Activated T-helper 2 cell treated with anti-CD3 and anti-CD28 coated beads, Interferon-gamma antibody, Interleukin-2, Interleukin-4, amounts not matched to agents 10 μg/mL and 5 μg/mL and 100 μg/mL, durations not matched to agents 14 hours and 24 hours and 36 hours (primary cell): ENCODE data around the gene PRKRIP1. TPM values are rescaled to one million over a fixed set of nuclear protein-coding genes. Genes with fewer than 3 reads are reported as not detected.
"Not testable (repeated sequence)": the region's sequence is repeated elsewhere in the genome, so short reads cannot be mapped to it uniquely, and the experiment has no call there.

Experiments used
- DNase-seq: peaks from one replicate; pipeline ENCODE4 v3.0.0; 2021; ENCODE audit warnings: low spot score
- H3K27ac Mint-ChIP-seq: one replicate; pipeline ENCODE4 v1.8.0; 2021; ENCODE audit warnings: mixed read lengths
- H3K27me3 Mint-ChIP-seq: one replicate; pipeline ENCODE4 v1.8.0; 2021; ENCODE audit warnings: low read depth, mixed read lengths
- H3K36me3 Mint-ChIP-seq: one replicate; pipeline ENCODE4 v1.8.0; 2021; ENCODE audit warnings: low read depth, mixed read lengths
- H3K4me1 Mint-ChIP-seq: one replicate; pipeline ENCODE4 v1.8.0; 2021; ENCODE audit warnings: low read depth, mixed read lengths
- H3K4me3 Mint-ChIP-seq: one replicate; pipeline ENCODE4 v1.8.0; 2021; ENCODE audit warnings: low read depth, mild to moderate bottlenecking, moderate library complexity, mixed read lengths
- H3K9me3 Mint-ChIP-seq: one replicate; pipeline ENCODE4 v1.8.0; 2021; ENCODE audit warnings: mixed read lengths
- intact Hi-C: fragments of 100-400 bp; cut with micrococcal nuclease; formaldehyde crosslinking; loops from one replicate; pipeline ENCODE4 v1.15.1; 2023
- total RNA-seq: library from RNA; stranded (reverse); gene quantifications from 2 replicates; pipeline ENCODE4 v1.2.3, GENCODE V29; 2022

Gene PRKRIP1
- 25.7 and 30.0 TPM in 2 replicates for total RNA-seq

GRCh38 chr7:102395873-102396709, at the start of gene PRKRIP1:
Gene PRKRIP1, plus strand, starts transcription at chr7:102396363. Its CDS starts 49 bp downstream, at chr7:102396412.
- peak; percentile 80 for DNase-seq
- peaks cover 40% of the 10 kb centered on the region for H3K36me3 Mint-ChIP-seq
- no peaks in the 10 kb centered on the region for H3K9me3 Mint-ChIP-seq
- peak within 1 kb of the TSS; percentile 82 for H3K27ac Mint-ChIP-seq
- H3K4me3 Mint-ChIP-seq, result peak within 1 kb of the TSS; percentile 92
- intact Hi-C loops, result loop anchor here (2.0 to 5.0 kb wide), 2 partner anchors 66 to 109 kb away; partner anchors contain the start of genes ALKBH4, LRWD1 and SH2B2
- peaks cover 14% of the 10 kb centered on the region for H3K4me1 Mint-ChIP-seq
- no peaks in the 10 kb centered on the region for H3K27me3 Mint-ChIP-seq

GRCh38 chr7:102346983-102347382, 49.2 kb upstream of the PRKRIP1 start:
- H3K27ac Mint-ChIP-seq, DNase-seq, H3K4me1 Mint-ChIP-seq, H3K4me3 Mint-ChIP-seq, H3K27me3 Mint-ChIP-seq, H3K9me3 Mint-ChIP-seq, intact Hi-C loops, H3K36me3 Mint-ChIP-seq: not testable (repeated sequence)

GRCh38 chr7:102356344-102356743, 39.8 kb upstream of the PRKRIP1 start, which contains the start of gene SPDYE6:
Gene SPDYE6, minus strand, starts transcription at chr7:102356444. Its CDS starts 421 bp downstream, at chr7:102356023.
- H3K36me3 Mint-ChIP-seq, H3K27ac Mint-ChIP-seq, intact Hi-C loops: not testable (repeated sequence)

GRCh38 chr7:102363549-102364393, 32.4 kb upstream of the PRKRIP1 start:
- intact Hi-C loops, H3K9me3 Mint-ChIP-seq, H3K4me1 Mint-ChIP-seq, H3K27me3 Mint-ChIP-seq: not testable (repeated sequence)
- Mint-ChIP-seq H3K27ac (peak overlapping the region; percentile 80), H3K4me3 (peak overlapping the region; percentile 96), H3K36me3 (peaks cover 25% of the 10 kb centered on the region)
- DNase-seq, result peak; percentile 93

More at GRCh38 chr7:102356344-102356743, 39.8 kb upstream of the PRKRIP1 start, which contains the start of gene SPDYE6:
- not testable (repeated sequence) for H3K4me1 Mint-ChIP-seq, H3K27me3 Mint-ChIP-seq, H3K4me3 Mint-ChIP-seq, H3K9me3 Mint-ChIP-seq, DNase-seq

GRCh38 chr7:102364394-102364886, 31.7 kb upstream of the PRKRIP1 start:
- H3K27me3 Mint-ChIP-seq, intact Hi-C loops, H3K4me1 Mint-ChIP-seq, H3K9me3 Mint-ChIP-seq: not testable (repeated sequence)
- H3K27ac Mint-ChIP-seq, result peak overlapping the region; percentile 77
- H3K4me3 Mint-ChIP-seq, result peak overlapping the region; percentile 96
- peaks cover 25% of the 10 kb centered on the region for H3K36me3 Mint-ChIP-seq
- peak; percentile 13 for DNase-seq

- H3K27me3 Mint-ChIP-seq, DNase-seq, H3K4me3 Mint-ChIP-seq, H3K27ac Mint-ChIP-seq, H3K9me3 Mint-ChIP-seq, H3K4me1 Mint-ChIP-seq, intact Hi-C loops: not testable (repeated sequence)
- H3K36me3 Mint-ChIP-seq, result peaks cover 32% of the 10 kb centered on the region
These were observed 30.8 kb upstream of the PRKRIP1 start for GRCh38 chr7:102365390-102365789.

GRCh38 chr7:102370038-102370437, 26.1 kb upstream of the PRKRIP1 start:
- not testable (repeated sequence) for H3K4me3 Mint-ChIP-seq

GRCh38 chr7:102372796-102373195, 23.4 kb upstream of the PRKRIP1 start:
- DNase-seq, H3K27me3 Mint-ChIP-seq, H3K4me3 Mint-ChIP-seq, intact Hi-C loops, H3K9me3 Mint-ChIP-seq, H3K27ac Mint-ChIP-seq: not testable (repeated sequence)
- Mint-ChIP-seq H3K4me1 (peaks cover 15% of the 10 kb centered on the region), H3K36me3 (peaks cover 57% of the 10 kb centered on the region)

More at GRCh38 chr7:102370038-102370437, 26.1 kb upstream of the PRKRIP1 start:
- intact Hi-C loops, H3K9me3 Mint-ChIP-seq, DNase-seq, H3K4me1 Mint-ChIP-seq, H3K27me3 Mint-ChIP-seq, H3K27ac Mint-ChIP-seq: not testable (repeated sequence)
- H3K36me3 Mint-ChIP-seq, result peaks cover 52% of the 10 kb centered on the region

GRCh38 chr7:102376964-102377466, 19.1 kb upstream of the PRKRIP1 start:
- no peak for DNase-seq
- Mint-ChIP-seq H3K4me3 (no peak overlapping the region), H3K36me3 (peaks cover 55% of the 10 kb centered on the region), H3K4me1 (peaks cover 12% of the 10 kb centered on the region), H3K27ac (no peak overlapping the region), H3K27me3 (no peaks in the 10 kb centered on the region), H3K9me3 (no peaks in the 10 kb centered on the region)
- intact Hi-C loops, result no loop called here

GRCh38 chr7:102380837-102381236, 15.3 kb upstream of the PRKRIP1 start:
- H3K27ac Mint-ChIP-seq, H3K4me3 Mint-ChIP-seq, H3K4me1 Mint-ChIP-seq, H3K9me3 Mint-ChIP-seq, intact Hi-C loops, H3K27me3 Mint-ChIP-seq, DNase-seq: not testable (repeated sequence)
- peaks cover 59% of the 10 kb centered on the region for H3K36me3 Mint-ChIP-seq

- H3K4me1 Mint-ChIP-seq, H3K27ac Mint-ChIP-seq, H3K4me3 Mint-ChIP-seq, H3K27me3 Mint-ChIP-seq, DNase-seq, H3K9me3 Mint-ChIP-seq, intact Hi-C loops: not testable (repeated sequence)
- peaks cover 60% of the 10 kb centered on the region for H3K36me3 Mint-ChIP-seq
These were observed 14.3 kb upstream of the PRKRIP1 start for GRCh38 chr7:102381696-102382425.

GRCh38 chr7:102387064-102387463, 9.1 kb upstream of the PRKRIP1 start:
- no peak overlapping the region for H3K27ac Mint-ChIP-seq

More at GRCh38 chr7:102387064-102387463, 9.1 kb upstream of the PRKRIP1 start:
- Mint-ChIP-seq H3K4me1 (no peaks in the 10 kb centered on the region), H3K9me3 (no peaks in the 10 kb centered on the region), H3K4me3 (no peak overlapping the region), H3K36me3 (peaks cover 37% of the 10 kb centered on the region), H3K27me3 (no peaks in the 10 kb centered on the region)
- intact Hi-C loops, result no loop called here
- DNase-seq, result no peak
